GM18508 (cell line): ENCODE results near the gene TNS1.

ENCODE experiments used
- ATAC-seq: cut with Tn5 transposase; IDR thresholded peaks from one replicate; pipeline ENCODE4 v1.9.1; 2021; ENCODE audit warnings: moderate number of reproducible peaks; ENCODE audit not compliant: insufficient read depth, unreplicated experiment

TNS1 gene

GRCh38 chr2:217805668-217806481 lies 196.9 kb downstream of the TNS1 start:
- no peak for ATAC-seq

- ATAC-seq: no peak
These were observed 197.8 kb downstream of the TNS1 start for GRCh38 chr2:217804791-217805667.

- no peak for ATAC-seq
These were observed 198.5 kb downstream of the TNS1 start for GRCh38 chr2:217804338-217804737.

- ATAC-seq: no peak
These were observed 199.2 kb downstream of the TNS1 start for GRCh38 chr2:217803653-217803960.

- ATAC-seq: no peak
These were observed 199.7 kb downstream of the TNS1 start for GRCh38 chr2:217802876-217803652.

- no peak for ATAC-seq
These were observed 200.5 kb downstream of the TNS1 start for GRCh38 chr2:217802266-217802665.

- no peak for ATAC-seq
These were observed 201.1 kb downstream of the TNS1 start for GRCh38 chr2:217801711-217802110.

GRCh38 chr2:217801115-217801531 lies 201.7 kb downstream of the TNS1 start:
- no peak for ATAC-seq

- no peak for ATAC-seq
These were observed 202.2 kb downstream of the TNS1 start for GRCh38 chr2:217800433-217801114.

GRCh38 chr2:217799563-217800432 lies 203.0 kb downstream of the TNS1 start:
- no peak for ATAC-seq

- ATAC-seq: no peak
These were observed 203.8 kb downstream of the TNS1 start for GRCh38 chr2:217798743-217799562.

GRCh38 chr2:217798191-217798590 lies 204.6 kb downstream of the TNS1 start:
- ATAC-seq: no peak

- no peak for ATAC-seq
These were observed 205.1 kb downstream of the TNS1 start for GRCh38 chr2:217797661-217798069.

GRCh38 chr2:217797165-217797564 lies 205.6 kb downstream of the TNS1 start:
- ATAC-seq: no peak

- ATAC-seq: no peak
These were observed 206.9 kb downstream of the TNS1 start for GRCh38 chr2:217795706-217796465.

GRCh38 chr2:217795067-217795466 lies 207.7 kb downstream of the TNS1 start:
- ATAC-seq: no peak

- no peak for ATAC-seq
These were observed 208.4 kb downstream of the TNS1 start for GRCh38 chr2:217794133-217794986.
